Keratinocyte (primary cell): ENCODE data around the gene CYSLTR1. TPM values are rescaled to one million over a fixed set of nuclear protein-coding genes. Genes with fewer than 3 reads are reported as not detected.

Experiments used
- DNase-seq: peaks from one replicate; pipeline ENCODE4 v3.0.0-alpha.2; 2011; ENCODE audit warnings: low read depth, missing footprints, low spot score
- FAIRE-seq: peaks from 2 replicates; lab custom pipeline; 2011; peaks lifted over from hg19 to GRCh38; lab: Jason Lieb, UNC
- H2AFZ ChIP-seq: 2 replicates; pipeline ENCODE4 v1.6.0; 2012; ENCODE audit warnings: low read length, control low read depth, inconsistent platforms; ENCODE audit not compliant: control insufficient read depth
- H3K27ac ChIP-seq: 2 replicates; pipeline ENCODE4 v1.5.1; 2011; ENCODE audit warnings: low read length; ENCODE audit not compliant: control insufficient read depth, insufficient read depth
- H3K27me3 ChIP-seq: 3 replicates; pipeline ENCODE4 v1.6.0; 2011; ENCODE audit warnings: low read length; ENCODE audit not compliant: control insufficient read depth, insufficient read depth; ENCODE audit errors: extremely low read depth
- H3K36me3 ChIP-seq, 2 experiments: 2 replicates in 1 of 2; 3 replicates in 1 of 2; pipeline ENCODE4 v1.5.1; 2011; ENCODE audit warnings: low read length in 2 of 2, mild to moderate bottlenecking in 1 of 2; ENCODE audit not compliant: control insufficient read depth in 2 of 2, insufficient read depth in 2 of 2; ENCODE audit errors: extremely low read depth in 1 of 2
- H3K4me1 ChIP-seq: 3 replicates; pipeline ENCODE4 v1.5.1; 2011; ENCODE audit warnings: low read length; ENCODE audit not compliant: control insufficient read depth, insufficient read depth; ENCODE audit errors: extremely low read depth
- H3K4me2 ChIP-seq: 3 replicates; pipeline ENCODE4 v1.6.0; 2011; ENCODE audit warnings: low read depth, low read length; ENCODE audit not compliant: control insufficient read depth, insufficient read depth; ENCODE audit errors: extremely low read depth
- H3K4me3 ChIP-seq, 3 experiments: fragments of 200-600 bp in 1 of 3; sonication (generic) in 1 of 3; 2 replicates in 2 of 3; 3 replicates in 1 of 3; pipeline ENCODE4 v1.5.1; 2011 to 2016; ENCODE audit warnings: low read length in 3 of 3, mild to moderate bottlenecking in 3 of 3, control low read depth in 2 of 3, inconsistent platforms in 1 of 3, low read depth in 1 of 3, mixed read lengths in 1 of 3, mixed run types in 1 of 3, moderate library complexity in 1 of 3; ENCODE audit not compliant: control insufficient read depth in 2 of 3, insufficient read depth in 2 of 3; ENCODE audit errors: extremely low read depth in 1 of 3
- H3K79me2 ChIP-seq: 2 replicates; pipeline ENCODE4 v1.6.0; 2012; ENCODE audit warnings: low read length; ENCODE audit not compliant: control insufficient read depth, insufficient read depth
- H3K9ac ChIP-seq: 3 replicates; pipeline ENCODE4 v1.6.0; 2011; ENCODE audit warnings: low read length; ENCODE audit not compliant: control insufficient read depth, insufficient read depth; ENCODE audit errors: extremely low read depth
- H3K9me1 ChIP-seq: 3 replicates; pipeline ENCODE4 v1.6.0; 2011; ENCODE audit warnings: low read length; ENCODE audit not compliant: control insufficient read depth, insufficient read depth; ENCODE audit errors: extremely low read depth
- H3K9me3 ChIP-seq: 2 replicates; pipeline ENCODE4 v1.5.1; 2012; ENCODE audit warnings: low read depth, low read length; ENCODE audit not compliant: control insufficient read depth
- H4K20me1 ChIP-seq: 3 replicates; pipeline ENCODE4 v1.6.0; 2011; ENCODE audit warnings: low read length; ENCODE audit not compliant: control insufficient read depth, insufficient read depth; ENCODE audit errors: extremely low read depth
- CTCF ChIP-seq, 3 experiments: IDR thresholded peaks in 1 of 3; conservative IDR thresholded peaks in 1 of 3; optimal IDR thresholded peaks in 1 of 3; 2 replicates in 2 of 3; 3 replicates in 1 of 3; pipeline versions ENCODE3 to v1.5.1; 2011; ENCODE audit warnings: low read length in 3 of 3, mild to moderate bottlenecking in 3 of 3, moderate library complexity in 2 of 3, control low read depth in 1 of 3, inconsistent platforms in 1 of 3; ENCODE audit not compliant: insufficient read depth in 2 of 3; ENCODE audit errors: extremely low read depth in 1 of 3
- EZH2 ChIP-seq: IDR thresholded peaks from one replicate; pipeline ENCODE4 v1.6.1; 2012; ENCODE audit warnings: inconsistent platforms, mild to moderate bottlenecking, low read length, moderate library complexity
- dilution Hi-C: fragments of 300-500 bp; cut with MboI; formaldehyde crosslinking; loops from one replicate; pipeline ENCODE4 v1.7.0; 2020; ENCODE audit warnings: low sequenced_read_pairs; ENCODE audit not compliant: extremely low pct_ligation_motif_present
- polyA minus RNA-seq, 3 experiments: library from RNA; depleted of rRNA, polyadenylated mRNA; stranded (reverse); fragments of >200 nt; gene quantifications; 1 replicate in 1 of 3; 2 replicates in 1 of 3; 3 replicates in 1 of 3; pipeline ENCODE4 v1.2.3, GENCODE V29; 2011
- polyA plus RNA-seq, 5 experiments: library from polyadenylated mRNA; depleted of rRNA in 3 of 5; stranded (reverse) in 3 of 5; stranded (forward) in 1 of 5; unstranded in 1 of 5; fragments of >200 nt; gene quantifications; 1 replicate in 1 of 5; 2 replicates in 3 of 5; 3 replicates in 1 of 5; pipeline versions ENCODE4 v1.2.1 to v1.2.3, GENCODE V29; 2011 to 2012; ENCODE audit warnings: missing spikeins in 2 of 5, low read depth in 1 of 5, low replicate concordance in 1 of 5

Gene CYSLTR1
- polyA plus RNA-seq (0.03 TPM in 1 of 3 replicates, not detected in the others), polyA minus RNA-seq (0.06 to 0.13 TPM in 2 of 3 replicates, not detected in the other)
- polyA plus RNA-seq (2011; ENCODE audit: low read depth) = not detected
- polyA plus RNA-seq (2011; cell fraction: cytosol; rRNA removed) = not detected in 2 replicates
- not detected in 2 replicates for polyA plus RNA-seq (2011; cell fraction: nucleus; rRNA removed)
- not detected in 2 replicates for polyA plus RNA-seq (2012; ENCODE audit: low replicate concordance)
- polyA minus RNA-seq (2011; cell fraction: cytosol; rRNA and poly(A)+ RNA removed) = not detected
- not detected in 2 replicates for polyA minus RNA-seq (2011; cell fraction: nucleus; rRNA and poly(A)+ RNA removed)

GRCh38 chrX:78327370-78328086 is at the start of gene CYSLTR1:
TSS of gene CYSLTR1 (minus strand) at chrX:78327611. CDS start at chrX:78273746, 53,865 bp downstream.
- TF ChIP-seq CTCF (optimal IDR thresholded peaks at IDR 0.05 in 1 of 3, IDR thresholded peaks at IDR 0.05 in 1 of 3, conservative IDR thresholded peaks at IDR 0.05 in 1 of 3; ENCODE audit: extremely low read depth in 1 of 3, insufficient read depth in 2 of 3, low read length in 3 of 3) (no peak), EZH2 (no peak)
- no peaks in the 10 kb centered on the region for H3K4me1 ChIP-seq
- H3K4me2 ChIP-seq = no peak within 1 kb of the TSS
- no peaks in the 10 kb centered on the region for H3K9me1 ChIP-seq
- H3K9ac ChIP-seq = no peak within 1 kb of the TSS
- dilution Hi-C loops = no loop called here
- H3K36me3 ChIP-seq = no peaks in the 10 kb centered on the region
- H4K20me1 ChIP-seq = no peaks in the 10 kb centered on the region
- FAIRE-seq = no peak
- H3K27ac ChIP-seq = no peak within 1 kb of the TSS
- DNase-seq = no peak
- H3K4me3 ChIP-seq = no peak within 1 kb of the TSS
- H3K9me3 ChIP-seq = no peaks in the 10 kb centered on the region
- no peak within 1 kb of the TSS for H2AFZ ChIP-seq
- H3K27me3 ChIP-seq = no peaks in the 10 kb centered on the region
- H3K79me2 ChIP-seq = no peaks in the 10 kb centered on the region

- Histone ChIP-seq H3K27me3 (no peaks in the 10 kb centered on the region), H3K79me2 (no peaks in the 10 kb centered on the region), H2AFZ (no peak overlapping the region), H3K9ac (no peak overlapping the region), H3K4me2 (no peak overlapping the region), H4K20me1 (no peaks in the 10 kb centered on the region), H3K36me3 (no peaks in the 10 kb centered on the region), H3K9me3 (no peaks in the 10 kb centered on the region), H3K27ac (no peak overlapping the region), H3K9me1 (no peaks in the 10 kb centered on the region), H3K4me3 (no peak overlapping the region), H3K4me1 (peaks cover 13% of the 10 kb centered on the region)
- dilution Hi-C loops = no loop called here
- FAIRE-seq = no peak
- DNase-seq = no peak
- no peak for TF ChIP-seq CTCF (optimal IDR thresholded peaks at IDR 0.05 in 1 of 3, IDR thresholded peaks at IDR 0.05 in 1 of 3, conservative IDR thresholded peaks at IDR 0.05 in 1 of 3; ENCODE audit: extremely low read depth in 1 of 3, insufficient read depth in 2 of 3, low read length in 3 of 3)
- no peak for TF ChIP-seq EZH2
These were observed 49.8 kb upstream of the CYSLTR1 start for GRCh38 chrX:78377186-78377585.
